Measurements from ENCODE around the gene HJV. TPM values are rescaled to one million over a fixed set of nuclear protein-coding genes. Genes with fewer than 3 reads are reported as not detected.

The HJV gene
- total RNA-seq (2012; rRNA removed) (not detected in 2 replicates), polyA plus RNA-seq (2012; rRNA removed) (not detected in 2 replicates), Bru-seq, nascent RNA (not detected), BruChase-seq, experiment 1, labeled RNA remaining after a 6-hour chase (percentile 4 among the genes with signal in this experiment), BruChase-seq, experiment 2, labeled RNA remaining after a 2-hour chase (not detected)
- polyA plus RNA-seq (2012; cell fraction: cytosol; rRNA removed) = not detected in 2 replicates
- polyA plus RNA-seq (2012; cell fraction: nucleus; rRNA removed; ENCODE audit: low replicate concordance) = not detected in 2 replicates
- long read RNA-seq = 0 reads

- H3K4me1 ChIP-seq (ENCODE audit: control insufficient read depth, insufficient read depth, low read length) = no peaks in the 10 kb centered on the region
- no peaks in the 10 kb centered on the region for H3K79me1 ChIP-seq (ENCODE audit: low read depth in 1 of 2, low read length in 2 of 2)
- H3K27me3 ChIP-seq (ENCODE audit: control insufficient read depth, insufficient read depth, low read length) = peaks cover 51% of the 10 kb centered on the region
- BruUV-seq (replicated peaks) = no TSS peak
- no peak within 1 kb of the TSS for H2BK5ac ChIP-seq (ENCODE audit: low read depth, low read length, poor library complexity, severe bottlenecking)
- ChIA-PET POLR2A (ENCODE audit: unreplicated experiment) (no interaction called here), CTCF (interaction anchor here (2.0 kb wide), 1 partner anchor 11 kb away, joined by 9 read pairs; no protein-coding TSS in a partner anchor)
- H3K9me3 ChIP-seq (ENCODE audit: control insufficient read depth, insufficient read depth, low read length) = no peaks in the 10 kb centered on the region
- 14 to 100% methylated on average over 1 to 2 of the region's 5 CpGs for WGBS, 2 experiments (ENCODE audit: extremely low coverage in 2 of 2, insufficient read length in 1 of 2)
- no peak within 1 kb of the TSS for H3K4me2 ChIP-seq (ENCODE audit: low read depth, low read length)
- H4K8ac ChIP-seq (ENCODE audit: low read depth in 2 of 2, low read length in 2 of 2) = no peak within 1 kb of the TSS
- no peaks in the 10 kb centered on the region for H3K36me3 ChIP-seq (ENCODE audit: control insufficient read depth, insufficient read depth, low read length)
- H2AK9ac ChIP-seq (replicated peaks; ENCODE audit: low read depth, low read length, poor library complexity) = no peak within 1 kb of the TSS
- no peak within 1 kb of the TSS for H3K56ac ChIP-seq (ENCODE audit: extremely low read depth, insufficient read depth, low read length)
- H3K23ac ChIP-seq (ENCODE audit: low read depth, low read length) = no peak within 1 kb of the TSS
- no peak within 1 kb of the TSS for H3K9ac ChIP-seq (ENCODE audit: low read depth, low read length)
- H4K5ac ChIP-seq (ENCODE audit: low read depth, low read length) = no peak within 1 kb of the TSS
- no peaks in the 10 kb centered on the region for H3K9me1 ChIP-seq (ENCODE audit: insufficient read depth, low read length)
- TF ChIP-seq NFE2L2 (IDR thresholded peaks at IDR 0.05; ENCODE audit: low read depth, low read length) = no peak
- no peak for TF ChIP-seq MAFK (IDR thresholded peaks at IDR 0.05; ENCODE audit: low read depth, low read length)
- TF ChIP-seq USF2 (IDR thresholded peaks at IDR 0.05; ENCODE audit: low read depth, low read length) = no peak
- no peak for TF ChIP-seq CHD1 (IDR thresholded peaks at IDR 0.05; ENCODE audit: low read depth, low read length)
- TF ChIP-seq FOS (IDR thresholded peaks at IDR 0.05; ENCODE audit: low read depth, low read length) = no peak
- TF ChIP-seq POLR2A (IDR thresholded peaks at IDR 0.05; ENCODE audit: low read depth, low read length) = no peak
- no peak for TF ChIP-seq RFX5 (IDR thresholded peaks at IDR 0.05; ENCODE audit: low read depth, low read length)
- TF ChIP-seq MXI1 (IDR thresholded peaks at IDR 0.05; ENCODE audit: borderline replicate concordance, low read depth, low read length) = no peak
- TF ChIP-seq CTCF (conservative IDR thresholded peaks at IDR 0.05; ENCODE audit: low read depth, low read length) = no peak
- no peak for TF ChIP-seq MAZ (IDR thresholded peaks at IDR 0.05; ENCODE audit: borderline replicate concordance, low read depth, low read length)
- ATAC-seq (ENCODE audit: low read depth) (no peak), DNase-seq (no peak)
- no peak within 1 kb of the TSS for H3K27ac ChIP-seq (ENCODE audit: insufficient read depth, low read length)
- no peak within 1 kb of the TSS for H2BK20ac ChIP-seq (ENCODE audit: low read depth, low read length)
- H3K14ac ChIP-seq (replicated peaks; ENCODE audit: low read depth, low read length) = no peak within 1 kb of the TSS
- intact Hi-C loops (cut with micrococcal nuclease) (no loop called here), in situ Hi-C loops (cut with MboI; ENCODE audit: low sequenced_read_pairs) (no loop called here), dilution Hi-C loops (cut with HindIII; ENCODE audit: low sequenced_read_pairs, unreplicated experiment) (no loop called here)
- no peak within 1 kb of the TSS for H2AFZ ChIP-seq (replicated peaks; ENCODE audit: low read length, poor library complexity)
- H2BK15ac ChIP-seq (ENCODE audit: low read depth, low read length) = no peak within 1 kb of the TSS
- H2BK120ac ChIP-seq (ENCODE audit: low read depth, low read length) = no peak within 1 kb of the TSS
- H3K4me3 ChIP-seq (ENCODE audit: insufficient read depth, low read depth, low read length) = no peak within 1 kb of the TSS
- H4K91ac ChIP-seq (ENCODE audit: insufficient read depth, low read depth, low read length) = no peak within 1 kb of the TSS
- no peak within 1 kb of the TSS for H3K18ac ChIP-seq (ENCODE audit: low read depth, low read length)
- H4K20me1 ChIP-seq (ENCODE audit: insufficient read depth, low read length) = no peaks in the 10 kb centered on the region
- no peak within 1 kb of the TSS for H3K4ac ChIP-seq (ENCODE audit: low read depth, low read length)
- no peak within 1 kb of the TSS for H2AK5ac ChIP-seq (ENCODE audit: low read depth, low read length)
Measured at GRCh38 chr1:146021622-146022402, at the start of gene HJV. HJV (minus strand) TSS chr1:146021735; CDS start chr1:146020231, 1,504 bp downstream.

All from IMR-90 (cell line).